Activated T-helper 1 cell treated with anti-CD3 and anti-CD28 coated beads, Interleukin-12 subunit alpha, Interleukin-12 subunit beta, Interleukin-2, Interleukin-4 antibody, amounts not matched to agents 30 ng/mL and 10 ng/mL and 1 ng/mL, durations not matched to agents 14 hours and 24 hours and 36 hours (primary cell): ENCODE results near the gene ARHGEF19. TPM values are rescaled to one million over a fixed set of nuclear protein-coding genes. Genes with fewer than 3 reads are reported as not detected.
A peak's percentile ranks its signal among the peaks of the same experiment; 100 is the strongest.

ENCODE experiments used
- DNase-seq: peaks from one replicate; pipeline ENCODE4 v3.0.0; 2021; ENCODE audit warnings: low spot score
- H3K27ac Mint-ChIP-seq: one replicate; pipeline ENCODE4 v1.8.0; 2021; ENCODE audit warnings: mild to moderate bottlenecking, mixed read lengths
- H3K27me3 Mint-ChIP-seq: one replicate; pipeline ENCODE4 v1.8.0; 2022; ENCODE audit warnings: mild to moderate bottlenecking, moderate library complexity, mixed read lengths; ENCODE audit not compliant: insufficient read depth
- H3K36me3 Mint-ChIP-seq: one replicate; pipeline ENCODE4 v1.8.0; 2021; ENCODE audit warnings: low read depth, mixed read lengths
- H3K4me1 Mint-ChIP-seq: one replicate; pipeline ENCODE4 v1.8.0; 2021; ENCODE audit warnings: low read depth, mixed read lengths
- H3K4me3 Mint-ChIP-seq: one replicate; pipeline ENCODE4 v1.8.0; 2021; ENCODE audit warnings: mild to moderate bottlenecking, moderate library complexity, mixed read lengths
- H3K9me3 Mint-ChIP-seq: one replicate; pipeline ENCODE4 v1.8.0; 2021; ENCODE audit warnings: mixed read lengths
- intact Hi-C: fragments of 100-400 bp; cut with micrococcal nuclease; formaldehyde crosslinking; loops from one replicate; pipeline ENCODE4 v1.15.1; 2024
- total RNA-seq: library from RNA; stranded (reverse); gene quantifications from 2 replicates; pipeline ENCODE4 v1.2.3, GENCODE V29; 2022

Gene ARHGEF19
- total RNA-seq, 1 donor from 2014 or later, result 11.2 TPM

DNA sequence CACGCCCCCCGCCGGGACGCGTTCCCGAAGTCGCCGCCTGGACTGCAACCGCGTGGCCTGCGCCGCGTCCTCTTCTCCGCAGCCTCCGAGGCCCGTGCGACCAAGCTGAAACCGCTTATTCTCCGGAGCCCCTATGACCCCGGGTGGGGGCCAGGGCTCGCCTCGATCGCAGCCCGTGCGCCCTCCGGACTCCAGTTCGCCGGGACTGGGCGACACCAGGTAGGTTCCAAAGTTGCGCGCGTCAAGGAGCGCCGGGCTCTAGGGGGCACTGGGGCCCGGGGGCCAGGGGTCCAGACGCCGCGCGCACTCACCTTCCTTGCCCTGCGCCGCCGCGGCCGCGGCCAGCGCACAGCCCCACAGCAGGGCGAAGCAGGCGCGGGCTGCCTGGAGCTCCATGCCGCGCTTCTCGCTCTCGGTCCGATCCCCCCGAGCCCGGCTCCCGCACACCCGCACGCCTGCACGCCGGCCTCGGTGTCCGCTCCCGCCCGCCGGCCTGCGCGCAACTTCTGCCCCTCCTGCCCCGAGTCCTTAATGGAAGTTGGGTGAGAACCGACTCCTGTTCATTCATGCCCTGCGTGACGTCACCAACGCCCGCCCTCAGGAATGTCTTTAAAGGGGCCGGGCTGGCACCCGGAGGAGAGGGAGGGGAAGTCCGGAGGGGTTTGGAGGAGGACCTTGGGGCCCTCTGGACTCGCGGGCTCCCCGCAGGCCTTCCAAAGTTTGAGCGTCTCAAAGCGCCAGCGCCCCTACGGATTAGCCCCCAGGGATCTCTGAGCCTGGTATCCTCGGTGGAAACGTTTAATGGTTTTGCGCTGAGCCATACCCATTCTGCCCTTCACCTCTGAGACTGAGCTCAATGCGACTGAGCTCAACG lies 56.7 kb downstream of the ARHGEF19 start, which contains the start of gene EPHA2:
Gene EPHA2, minus strand, starts transcription at position 533 of the 874 bp plus-strand sequence. Its CDS starts 137 bp downstream, at position 396.
- intact Hi-C loops, result no loop called here
- DNase-seq, result no peak
- H3K27me3 Mint-ChIP-seq, result peaks cover 55% of the 10 kb centered on the region
- H3K9me3 Mint-ChIP-seq, result no peaks in the 10 kb centered on the region
- H3K4me1 Mint-ChIP-seq, result peaks cover 15% of the 10 kb centered on the region
- H3K27ac Mint-ChIP-seq, result no peak within 1 kb of the TSS
- no peaks in the 10 kb centered on the region for H3K36me3 Mint-ChIP-seq
- H3K4me3 Mint-ChIP-seq, result peak within 1 kb of the TSS; percentile 15

DNA sequence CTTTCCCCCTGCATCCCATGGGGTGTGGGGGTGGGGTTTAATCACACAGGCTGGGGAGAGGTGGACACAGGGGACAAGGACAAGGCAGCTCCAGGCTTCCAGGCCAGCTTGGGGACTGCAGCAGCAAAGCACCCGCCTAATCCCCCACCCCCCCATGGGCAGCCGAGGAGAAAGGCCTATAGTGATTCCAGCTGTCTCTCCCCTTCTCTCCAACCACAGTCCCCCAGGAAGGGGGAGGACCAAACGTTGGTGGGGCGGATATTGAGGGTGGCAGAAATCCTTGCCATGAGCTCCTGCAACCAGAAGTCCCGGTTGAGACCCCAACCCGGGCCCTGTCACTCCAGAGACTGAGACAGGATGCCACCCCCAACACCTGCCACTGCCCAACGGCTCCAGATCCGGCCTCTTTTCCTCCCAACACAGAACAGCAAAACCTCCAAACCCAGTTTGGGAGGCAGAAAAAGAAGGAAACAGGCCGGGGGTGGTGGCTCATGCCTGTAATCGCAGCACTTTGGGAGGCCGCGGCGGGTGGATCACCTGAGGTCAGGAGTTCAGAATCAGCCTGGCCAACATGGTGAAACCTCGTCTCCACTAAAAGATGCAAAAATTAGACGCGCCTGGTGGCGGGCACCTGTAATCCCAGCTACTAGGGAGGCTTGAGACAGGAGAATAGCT lies 58.3 kb downstream of the ARHGEF19 start:
- Mint-ChIP-seq H3K27ac (no peak overlapping the region), H3K4me3 (no peak overlapping the region), H3K27me3 (peaks cover 49% of the 10 kb centered on the region), H3K36me3 (no peaks in the 10 kb centered on the region), H3K4me1 (peaks cover 15% of the 10 kb centered on the region), H3K9me3 (no peaks in the 10 kb centered on the region)
- DNase-seq, result no peak
- intact Hi-C loops, result no loop called here

DNA sequence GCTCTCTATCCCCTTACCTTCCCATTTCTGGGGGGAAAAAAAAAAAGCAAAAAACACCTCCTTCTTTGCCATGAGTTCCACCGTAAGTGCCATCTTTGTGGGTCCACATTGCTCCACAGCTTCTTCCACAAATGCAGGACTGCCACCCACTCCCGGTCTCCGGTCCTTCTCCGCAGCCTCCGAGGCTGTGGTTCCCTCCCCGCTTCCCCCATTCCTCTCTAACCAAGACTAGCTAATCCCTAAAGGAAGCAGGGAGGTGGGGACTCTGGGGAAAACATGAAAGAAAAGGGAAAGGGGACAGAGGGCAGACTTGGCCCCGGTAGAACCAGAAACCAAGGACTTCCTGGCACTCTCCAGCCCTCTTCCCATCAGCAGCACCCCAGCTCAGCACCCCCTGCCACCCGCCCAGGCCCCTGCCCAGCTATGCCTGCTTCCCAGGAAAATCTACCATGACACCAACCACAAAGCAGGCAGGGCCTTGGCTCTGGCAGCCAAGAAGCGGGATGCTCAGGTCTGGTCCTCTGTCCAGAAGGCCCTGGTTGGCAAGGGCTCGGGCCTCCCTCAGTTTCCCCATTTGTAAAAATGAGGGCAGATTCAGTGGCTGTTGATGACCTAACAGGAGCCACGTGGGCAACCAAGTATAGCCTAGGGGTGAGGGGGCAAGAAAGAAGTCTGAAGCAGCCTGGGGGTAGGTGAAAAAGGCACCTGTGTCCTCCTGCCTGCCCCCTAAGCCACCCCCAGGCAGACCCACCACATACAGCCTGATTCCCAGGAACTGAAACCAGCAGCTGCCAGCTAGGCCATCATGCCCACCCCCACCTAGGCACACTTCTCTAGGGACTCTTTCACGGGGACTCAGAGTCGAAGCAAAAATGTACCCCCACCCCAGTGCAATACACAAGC lies 59.1 kb downstream of the ARHGEF19 start:
- H3K4me1 Mint-ChIP-seq, result peaks cover 15% of the 10 kb centered on the region

DNA sequence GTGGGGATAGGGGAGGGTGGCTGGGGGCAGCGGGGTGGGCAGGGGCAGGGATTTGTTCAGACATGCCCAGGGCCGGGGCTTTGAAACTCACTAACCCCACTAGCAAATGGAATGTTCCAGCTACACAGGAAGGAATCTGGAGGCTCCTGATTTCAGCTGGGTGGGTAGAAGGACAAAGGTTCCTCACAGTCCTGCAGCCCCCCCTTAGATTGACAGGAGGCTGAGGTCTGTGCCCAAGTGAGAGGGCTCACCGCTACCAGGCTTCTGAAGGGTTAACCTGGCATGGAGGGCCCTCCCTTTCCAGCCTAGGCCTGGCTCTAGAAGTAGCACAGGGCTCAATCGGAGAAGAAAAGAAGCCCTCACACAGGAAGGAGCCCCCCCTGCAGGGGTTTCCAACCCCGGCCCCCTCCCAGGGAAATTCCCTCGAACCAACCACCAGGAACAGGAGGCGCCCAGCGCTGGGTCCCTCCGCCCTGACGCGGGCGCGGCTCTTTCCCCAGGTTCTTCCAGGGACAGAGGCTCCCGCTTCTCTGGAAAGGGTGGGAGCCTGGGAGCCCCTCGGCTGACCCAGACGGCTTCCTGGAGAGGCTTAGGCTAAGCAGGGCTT lies 59.9 kb downstream of the ARHGEF19 start:
- Mint-ChIP-seq H3K27ac (no peak overlapping the region), H3K4me1 (peaks cover 7% of the 10 kb centered on the region), H3K27me3 (peaks cover 42% of the 10 kb centered on the region), H3K4me3 (no peak overlapping the region), H3K36me3 (no peaks in the 10 kb centered on the region), H3K9me3 (no peaks in the 10 kb centered on the region)
- no peak for DNase-seq
- intact Hi-C loops, result no loop called here

More for the DNA sequence above, 59.1 kb downstream of the ARHGEF19 start:
- Mint-ChIP-seq H3K36me3 (no peaks in the 10 kb centered on the region), H3K9me3 (no peaks in the 10 kb centered on the region), H3K27me3 (peaks cover 44% of the 10 kb centered on the region), H3K27ac (no peak overlapping the region), H3K4me3 (no peak overlapping the region)
- no peak for DNase-seq
- intact Hi-C loops, result no loop called here

DNA sequence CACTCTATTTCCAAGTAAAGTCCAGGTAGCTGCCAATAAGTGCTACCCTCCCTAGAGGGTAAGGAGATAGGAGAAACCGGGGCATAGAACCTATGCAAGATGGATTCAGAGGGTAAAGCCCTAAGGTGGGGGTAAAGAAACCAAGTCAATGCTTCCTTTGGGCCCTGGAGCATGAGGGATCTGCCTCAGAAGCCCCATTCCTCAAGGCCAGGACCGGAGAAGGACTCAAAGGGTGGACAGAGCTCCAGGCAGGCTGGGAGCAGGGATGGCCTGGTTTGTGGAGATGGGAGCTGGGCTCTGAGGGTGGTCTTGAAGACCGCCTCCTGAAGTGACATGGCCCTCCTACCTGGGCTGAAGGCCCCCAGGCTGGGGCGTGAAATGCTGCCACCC lies 60.5 kb downstream of the ARHGEF19 start:
- Mint-ChIP-seq H3K4me3 (no peak overlapping the region), H3K27ac (no peak overlapping the region), H3K9me3 (no peaks in the 10 kb centered on the region), H3K27me3 (peaks cover 38% of the 10 kb centered on the region), H3K4me1 (peaks cover 1% of the 10 kb centered on the region), H3K36me3 (no peaks in the 10 kb centered on the region)
- DNase-seq, result no peak
- intact Hi-C loops, result no loop called here

DNA sequence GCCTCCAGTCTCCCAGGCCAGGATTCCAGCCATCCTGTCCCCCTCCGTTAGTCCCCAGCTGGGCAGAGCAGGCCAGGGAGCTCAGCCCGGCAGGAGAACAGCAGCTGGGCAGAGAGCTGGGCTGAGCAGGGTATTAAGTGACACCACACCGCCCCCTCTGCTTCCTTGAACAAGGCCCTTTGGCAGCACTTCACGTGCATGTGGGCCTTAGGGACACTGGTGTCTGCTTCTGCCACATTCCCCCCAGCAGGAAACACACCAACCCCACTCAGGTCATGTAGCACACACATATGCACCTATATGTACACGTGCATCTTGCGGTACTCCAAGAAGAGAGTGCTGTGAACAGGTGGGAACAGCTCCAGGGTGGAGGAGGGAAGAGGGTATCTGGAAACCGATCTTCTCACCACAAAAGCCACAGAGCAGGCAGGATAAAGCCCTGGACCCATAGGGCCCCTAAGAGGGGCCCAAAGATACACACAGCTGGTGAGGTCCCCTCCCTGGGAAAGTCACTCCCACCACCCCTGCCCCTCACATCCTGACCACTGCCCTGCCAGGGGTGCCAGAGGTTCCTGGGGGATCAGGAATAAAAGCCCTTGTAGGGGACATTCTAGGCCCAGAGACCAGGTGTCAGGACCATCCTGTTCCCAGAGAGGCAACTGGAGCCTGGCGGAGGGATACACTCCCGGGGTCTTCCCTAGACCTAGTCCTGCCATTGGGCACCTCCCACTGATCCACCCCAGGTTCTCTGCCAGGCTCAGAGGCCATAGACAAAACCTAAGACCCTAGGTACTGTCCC lies 61.1 kb downstream of the ARHGEF19 start:
- Mint-ChIP-seq H3K9me3 (no peaks in the 10 kb centered on the region), H3K36me3 (no peaks in the 10 kb centered on the region), H3K27ac (no peak overlapping the region), H3K4me3 (no peak overlapping the region), H3K4me1 (no peaks in the 10 kb centered on the region), H3K27me3 (peaks cover 33% of the 10 kb centered on the region)
- DNase-seq, result no peak
- intact Hi-C loops, result no loop called here

DNA sequence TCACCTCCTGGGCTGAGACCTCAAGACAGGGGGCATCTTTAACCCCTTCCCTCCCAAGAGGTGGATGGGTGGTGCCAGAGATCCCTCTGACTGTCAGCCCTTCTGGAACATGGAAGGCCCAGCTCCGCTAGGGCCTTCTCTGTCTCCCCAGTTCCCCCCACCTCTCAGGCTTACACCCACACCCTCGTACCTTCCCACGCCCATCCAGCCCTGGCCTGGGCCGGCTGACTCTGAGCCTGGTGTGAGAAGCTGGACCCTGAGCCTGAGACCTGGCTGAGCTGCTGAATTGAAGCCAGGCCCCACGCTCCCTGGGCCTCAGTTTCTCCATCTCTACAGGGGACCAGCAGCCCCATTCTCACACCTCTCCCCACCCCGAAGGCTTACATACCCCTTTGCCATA lies 61.9 kb downstream of the ARHGEF19 start:
- no peaks in the 10 kb centered on the region for H3K9me3 Mint-ChIP-seq
- intact Hi-C loops, result no loop called here
- H3K27me3 Mint-ChIP-seq, result peaks cover 28% of the 10 kb centered on the region
- DNase-seq, result no peak
- no peaks in the 10 kb centered on the region for H3K4me1 Mint-ChIP-seq
- H3K36me3 Mint-ChIP-seq, result no peaks in the 10 kb centered on the region
- H3K27ac Mint-ChIP-seq, result no peak overlapping the region
- no peak overlapping the region for H3K4me3 Mint-ChIP-seq

DNA sequence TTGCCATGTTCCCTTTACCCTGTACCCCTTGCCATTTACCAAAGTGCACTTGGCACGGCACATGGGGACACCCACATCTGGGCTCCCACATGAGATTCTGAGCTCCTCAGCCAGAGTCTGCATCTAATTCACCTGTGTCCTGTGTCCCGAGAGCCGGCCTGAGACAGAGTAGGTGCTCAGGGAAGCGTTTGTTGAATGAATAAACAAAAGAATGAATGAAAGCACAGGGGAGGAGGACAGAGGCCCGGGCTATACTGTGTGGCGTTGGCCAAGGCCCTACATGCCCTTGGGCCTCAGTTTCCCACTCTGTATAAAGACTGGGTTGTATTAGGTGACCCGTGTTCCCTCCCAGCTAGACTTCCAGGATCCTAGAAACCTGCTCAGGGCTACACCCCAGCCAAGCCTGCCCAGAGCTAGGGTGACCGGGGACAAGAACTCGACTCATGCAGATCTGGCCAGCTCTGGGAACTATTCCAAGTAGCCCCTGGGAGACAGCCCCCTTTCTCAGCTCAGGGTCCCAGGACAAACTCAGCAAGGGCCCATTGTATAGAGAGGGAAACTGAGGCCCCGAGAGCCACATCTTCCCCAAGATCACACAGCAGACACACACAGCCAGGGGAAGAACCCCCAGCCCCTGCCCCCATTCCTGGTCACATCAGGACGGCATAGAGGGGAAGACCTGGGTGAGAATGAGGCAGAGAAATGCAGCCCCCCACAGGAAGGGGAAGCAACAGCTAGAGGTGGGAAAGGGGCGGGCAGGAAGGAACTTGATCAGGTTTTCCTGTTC lies 62.6 kb downstream of the ARHGEF19 start:
- H3K27me3 Mint-ChIP-seq, result peaks cover 23% of the 10 kb centered on the region
- intact Hi-C loops, result no loop called here
- no peaks in the 10 kb centered on the region for H3K4me1 Mint-ChIP-seq
- no peaks in the 10 kb centered on the region for H3K36me3 Mint-ChIP-seq
- no peak for DNase-seq
- no peak overlapping the region for H3K27ac Mint-ChIP-seq
- no peak overlapping the region for H3K4me3 Mint-ChIP-seq
- no peaks in the 10 kb centered on the region for H3K9me3 Mint-ChIP-seq

DNA sequence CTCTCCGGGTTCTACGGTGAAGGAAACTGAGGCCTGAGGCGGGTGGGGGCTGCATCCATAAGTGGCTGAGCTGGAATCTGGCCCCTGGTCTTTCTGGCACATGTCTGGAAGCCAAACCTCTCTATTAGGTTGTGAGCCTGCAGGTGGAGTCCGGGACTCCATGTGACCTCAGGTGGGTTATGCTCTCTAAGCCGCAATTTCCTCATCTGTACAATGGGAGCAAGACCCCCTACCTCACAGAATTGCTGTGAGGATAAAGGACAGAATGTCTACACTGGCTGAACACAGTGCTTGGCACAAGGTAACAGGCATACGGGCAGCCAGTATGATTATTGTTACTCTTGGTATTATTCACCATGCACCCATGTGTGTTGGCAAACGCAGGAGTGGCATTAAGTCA lies 63.3 kb downstream of the ARHGEF19 start:
- no peak for DNase-seq
- Mint-ChIP-seq H3K4me1 (no peaks in the 10 kb centered on the region), H3K4me3 (no peak overlapping the region), H3K27ac (no peak overlapping the region), H3K27me3 (peaks cover 15% of the 10 kb centered on the region), H3K9me3 (no peaks in the 10 kb centered on the region), H3K36me3 (no peaks in the 10 kb centered on the region)
- intact Hi-C loops, result no loop called here

DNA sequence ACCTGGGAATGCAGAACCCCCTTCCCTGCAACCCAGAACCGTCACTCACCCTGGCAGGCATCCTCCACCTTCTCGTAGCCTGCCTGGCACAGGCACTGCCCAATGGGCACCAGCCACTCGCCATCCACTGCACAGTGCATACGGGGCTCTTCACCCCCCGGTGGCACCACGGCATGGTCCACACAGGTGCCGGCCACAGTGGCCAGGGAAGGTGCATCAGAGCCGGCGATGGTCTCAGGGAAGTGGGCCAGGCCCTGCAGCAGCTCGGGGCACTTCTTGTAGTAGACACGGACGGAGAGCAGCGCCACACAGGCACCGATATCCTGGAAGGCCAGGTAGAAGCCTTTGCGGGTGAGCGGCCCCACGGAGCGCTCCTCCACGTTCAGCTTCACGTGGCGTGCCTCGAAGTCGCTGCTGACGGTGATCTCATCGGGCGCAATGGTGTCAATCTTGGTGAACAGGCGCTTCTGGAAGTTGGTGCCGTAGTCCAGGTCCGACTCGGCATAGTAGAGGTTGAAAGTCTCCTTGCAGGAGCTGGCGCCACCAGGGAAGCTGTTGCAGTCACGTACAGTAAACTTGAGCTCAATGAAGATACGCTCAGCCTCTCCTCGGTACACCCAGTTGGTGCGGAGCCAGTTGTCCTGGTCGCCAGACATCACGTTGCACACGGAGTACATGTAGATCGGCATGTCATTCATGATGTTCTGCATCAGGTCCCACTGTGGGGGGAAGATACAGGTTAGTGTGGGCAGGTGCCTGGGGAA lies 63.9 kb downstream of the ARHGEF19 start:
- H3K4me1 Mint-ChIP-seq, result no peaks in the 10 kb centered on the region

More for the DNA sequence above, 63.9 kb downstream of the ARHGEF19 start:
- intact Hi-C loops, result no loop called here
- DNase-seq, result no peak
- H3K36me3 Mint-ChIP-seq, result no peaks in the 10 kb centered on the region
- peaks cover 9% of the 10 kb centered on the region for H3K27me3 Mint-ChIP-seq
- H3K9me3 Mint-ChIP-seq, result no peaks in the 10 kb centered on the region
- no peak overlapping the region for H3K4me3 Mint-ChIP-seq
- H3K27ac Mint-ChIP-seq, result no peak overlapping the region
